ENCODE data around the gene CCDC24. TPM values are rescaled to one million over a fixed set of nuclear protein-coding genes. Genes with fewer than 3 reads are reported as not detected.

The CCDC24 gene
- total RNA-seq, 1 experiment from 2014 or later: 24.4 TPM

DNA sequence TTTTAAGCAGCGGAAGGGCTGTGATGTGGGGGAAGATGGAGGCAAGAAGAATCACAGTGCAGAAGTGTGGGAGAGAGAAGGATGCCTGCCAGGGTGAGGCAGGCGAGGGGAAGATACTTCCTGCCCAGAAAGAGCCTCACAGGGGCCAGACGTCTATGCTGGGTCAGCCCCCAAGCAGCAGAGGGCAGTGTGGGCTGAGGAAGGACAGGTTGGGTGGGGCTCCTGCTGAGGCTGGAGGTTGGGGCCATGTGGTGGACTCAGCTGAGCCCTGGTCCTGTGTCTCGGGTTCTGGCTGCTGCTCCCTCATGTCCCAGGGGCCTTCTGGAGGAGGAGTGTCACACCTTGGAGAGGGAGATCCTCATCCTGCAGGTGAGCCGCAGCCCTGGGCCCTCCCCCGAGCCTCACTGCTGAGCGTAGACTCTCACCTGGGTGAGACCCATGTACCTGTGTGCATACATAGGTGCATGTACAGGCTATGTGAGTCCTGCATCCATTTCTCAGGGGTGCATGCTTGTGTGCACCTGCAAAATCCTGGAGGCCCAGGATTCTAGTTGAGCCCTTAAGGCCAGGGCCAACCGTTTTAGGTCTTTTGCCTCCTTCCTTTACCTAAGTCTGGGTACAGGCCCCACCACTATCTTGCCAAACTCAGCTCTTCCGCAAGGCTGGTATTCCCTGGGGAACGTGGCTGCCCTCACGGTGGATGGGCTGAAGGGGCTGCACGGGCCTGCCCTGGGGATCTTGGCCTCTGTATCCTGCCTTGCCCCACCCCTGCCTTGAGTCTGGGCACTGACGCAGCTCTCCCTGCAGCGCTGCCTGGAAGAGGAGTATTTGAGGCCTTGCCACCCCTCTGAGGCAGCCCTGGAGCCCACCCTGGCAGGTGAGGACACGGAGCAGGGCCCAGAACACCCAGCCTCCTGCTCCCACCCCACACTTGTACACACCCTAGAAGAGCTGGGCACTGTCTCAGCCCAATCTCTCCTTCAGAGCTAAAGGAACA lies 3.7 kb downstream of the CCDC24 start:
- TF ChIP-seq SIN3A (IDR thresholded peaks at IDR 0.05; ENCODE audit: borderline replicate concordance, insufficient read depth, low read depth, low read length) (no peak), POLR2AphosphoS5 (IDR thresholded peaks at IDR 0.05; ENCODE audit: low read depth, low read length) (no peak), TCF7L2 (IDR thresholded peaks at IDR 0.05; ENCODE audit: low read depth, low read length) (no peak)
- TF ChIP-seq, protein P1, sequence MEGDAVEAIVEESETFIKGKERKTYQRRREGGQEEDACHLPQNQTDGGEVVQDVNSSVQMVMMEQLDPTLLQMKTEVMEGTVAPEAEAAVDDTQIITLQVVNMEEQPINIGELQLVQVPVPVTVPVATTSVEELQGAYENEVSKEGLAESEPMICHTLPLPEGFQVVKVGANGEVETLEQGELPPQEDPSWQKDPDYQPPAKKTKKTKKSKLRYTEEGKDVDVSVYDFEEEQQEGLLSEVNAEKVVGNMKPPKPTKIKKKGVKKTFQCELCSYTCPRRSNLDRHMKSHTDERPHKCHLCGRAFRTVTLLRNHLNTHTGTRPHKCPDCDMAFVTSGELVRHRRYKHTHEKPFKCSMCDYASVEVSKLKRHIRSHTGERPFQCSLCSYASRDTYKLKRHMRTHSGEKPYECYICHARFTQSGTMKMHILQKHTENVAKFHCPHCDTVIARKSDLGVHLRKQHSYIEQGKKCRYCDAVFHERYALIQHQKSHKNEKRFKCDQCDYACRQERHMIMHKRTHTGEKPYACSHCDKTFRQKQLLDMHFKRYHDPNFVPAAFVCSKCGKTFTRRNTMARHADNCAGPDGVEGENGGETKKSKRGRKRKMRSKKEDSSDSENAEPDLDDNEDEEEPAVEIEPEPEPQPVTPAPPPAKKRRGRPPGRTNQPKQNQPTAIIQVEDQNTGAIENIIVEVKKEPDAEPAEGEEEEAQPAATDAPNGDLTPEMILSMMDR (IDR thresholded peaks at IDR 0.05): peak; percentile 76
- TF ChIP-seq, protein P2, sequence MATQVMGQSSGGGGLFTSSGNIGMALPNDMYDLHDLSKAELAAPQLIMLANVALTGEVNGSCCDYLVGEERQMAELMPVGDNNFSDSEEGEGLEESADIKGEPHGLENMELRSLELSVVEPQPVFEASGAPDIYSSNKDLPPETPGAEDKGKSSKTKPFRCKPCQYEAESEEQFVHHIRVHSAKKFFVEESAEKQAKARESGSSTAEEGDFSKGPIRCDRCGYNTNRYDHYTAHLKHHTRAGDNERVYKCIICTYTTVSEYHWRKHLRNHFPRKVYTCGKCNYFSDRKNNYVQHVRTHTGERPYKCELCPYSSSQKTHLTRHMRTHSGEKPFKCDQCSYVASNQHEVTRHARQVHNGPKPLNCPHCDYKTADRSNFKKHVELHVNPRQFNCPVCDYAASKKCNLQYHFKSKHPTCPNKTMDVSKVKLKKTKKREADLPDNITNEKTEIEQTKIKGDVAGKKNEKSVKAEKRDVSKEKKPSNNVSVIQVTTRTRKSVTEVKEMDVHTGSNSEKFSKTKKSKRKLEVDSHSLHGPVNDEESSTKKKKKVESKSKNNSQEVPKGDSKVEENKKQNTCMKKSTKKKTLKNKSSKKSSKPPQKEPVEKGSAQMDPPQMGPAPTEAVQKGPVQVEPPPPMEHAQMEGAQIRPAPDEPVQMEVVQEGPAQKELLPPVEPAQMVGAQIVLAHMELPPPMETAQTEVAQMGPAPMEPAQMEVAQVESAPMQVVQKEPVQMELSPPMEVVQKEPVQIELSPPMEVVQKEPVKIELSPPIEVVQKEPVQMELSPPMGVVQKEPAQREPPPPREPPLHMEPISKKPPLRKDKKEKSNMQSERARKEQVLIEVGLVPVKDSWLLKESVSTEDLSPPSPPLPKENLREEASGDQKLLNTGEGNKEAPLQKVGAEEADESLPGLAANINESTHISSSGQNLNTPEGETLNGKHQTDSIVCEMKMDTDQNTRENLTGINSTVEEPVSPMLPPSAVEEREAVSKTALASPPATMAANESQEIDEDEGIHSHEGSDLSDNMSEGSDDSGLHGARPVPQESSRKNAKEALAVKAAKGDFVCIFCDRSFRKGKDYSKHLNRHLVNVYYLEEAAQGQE (IDR thresholded peaks at IDR 0.05; ENCODE audit: insufficient read depth in 1 of 2, low read depth in 2 of 2, low read length in 1 of 2): no peak
- H3K27me3 ChIP-seq (ENCODE audit: control insufficient read depth, insufficient read depth, low read length): no peaks in the 10 kb centered on the region
- no TSS peak for BruUV-seq (replicated peaks)
- ChIA-PET CTCF (no interaction called here), POLR2A (no interaction called here)
- intact Hi-C loops (cut with micrococcal nuclease; ENCODE audit: unreplicated experiment) (loop anchor here (5.0 kb wide), 1 partner anchor 42 kb away; no protein-coding TSS in a partner anchor), in situ Hi-C loops (cut with HindIII; ENCODE audit: low pct_unique_long_range_greater_than_20kb, low sequenced_read_pairs) (no loop called here)
- ATAC-seq: peak; percentile 49
- no peak for DNase-seq (ENCODE audit: low read depth, low spot score)
- H3K4me1 ChIP-seq (ENCODE audit: control insufficient read depth, insufficient read depth, low read length): peaks cover 13% of the 10 kb centered on the region
- no peaks in the 10 kb centered on the region for H3K9me3 ChIP-seq (ENCODE audit: control insufficient read depth, insufficient read depth, low read depth, low read length)
- H3K27ac ChIP-seq (ENCODE audit: low read length): no peak overlapping the region
- H3K4me3 ChIP-seq (ENCODE audit: low read depth in 2 of 2, low read length in 2 of 2): no peak overlapping the region
- no peaks in the 10 kb centered on the region for H3K36me3 ChIP-seq (ENCODE audit: control insufficient read depth, insufficient read depth, low read length)

DNA sequence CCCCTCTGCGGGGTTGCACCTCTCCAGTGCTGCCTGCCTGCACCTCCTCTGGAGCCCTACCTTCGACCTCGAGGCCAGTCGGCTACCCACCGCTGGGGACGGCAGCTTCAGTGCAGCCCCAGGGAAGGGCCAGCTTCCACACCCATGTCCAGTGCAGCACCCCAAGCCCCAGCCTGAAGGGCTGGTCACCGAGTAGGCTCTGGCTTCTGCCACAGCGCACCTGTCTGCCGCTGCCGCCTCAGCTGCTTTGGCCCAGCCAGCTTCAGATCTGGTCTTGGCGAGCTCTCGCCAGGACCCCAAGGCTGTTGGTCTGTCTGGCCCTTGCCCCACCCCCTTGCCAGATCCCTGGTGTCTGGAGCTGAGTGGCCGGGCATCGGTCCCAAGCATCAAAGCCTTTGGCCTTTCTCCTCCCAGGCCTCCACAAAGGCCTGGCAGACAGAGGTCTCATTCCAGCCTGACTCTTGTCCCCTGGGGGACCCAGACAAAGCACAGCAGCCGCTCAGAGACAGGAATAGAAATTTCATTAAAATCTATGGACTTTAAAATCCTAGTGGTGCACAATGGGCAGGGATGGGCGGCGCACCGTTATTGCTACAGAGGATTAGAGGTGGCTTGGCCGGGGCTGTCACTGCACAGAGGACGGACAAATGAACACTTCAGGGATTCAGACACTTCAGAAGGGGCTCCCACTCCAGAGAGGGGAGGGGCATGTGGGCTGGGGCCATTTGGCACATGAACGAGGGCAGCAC lies 4.8 kb downstream of the CCDC24 start:
- intact Hi-C loops (cut with micrococcal nuclease; ENCODE audit: unreplicated experiment) (no loop called here), in situ Hi-C loops (cut with HindIII; ENCODE audit: low pct_unique_long_range_greater_than_20kb, low sequenced_read_pairs) (no loop called here)
- CTCF ChIA-PET: interaction anchor here (0.6 kb wide), 1 partner anchor 17 kb away, joined by 3 read pairs; no protein-coding TSS in a partner anchor

More for the DNA sequence above, 4.8 kb downstream of the CCDC24 start:
- no peaks in the 10 kb centered on the region for H3K36me3 ChIP-seq (ENCODE audit: control insufficient read depth, insufficient read depth, low read length)
- DNase-seq (ENCODE audit: low read depth, low spot score): no peak
- POLR2A ChIA-PET: no interaction called here
- H3K4me1 ChIP-seq (ENCODE audit: control insufficient read depth, insufficient read depth, low read length): peaks cover 6% of the 10 kb centered on the region
- no peak overlapping the region for H3K4me3 ChIP-seq (ENCODE audit: low read depth in 2 of 2, low read length in 2 of 2)
- TF ChIP-seq, protein P2 (IDR thresholded peaks at IDR 0.05; ENCODE audit: insufficient read depth in 1 of 2, low read depth in 2 of 2, low read length in 1 of 2): no peak
- TF ChIP-seq TCF7L2 (IDR thresholded peaks at IDR 0.05; ENCODE audit: low read depth, low read length) (no peak), POLR2AphosphoS5 (IDR thresholded peaks at IDR 0.05; ENCODE audit: low read depth, low read length) (no peak), SIN3A (IDR thresholded peaks at IDR 0.05; ENCODE audit: borderline replicate concordance, insufficient read depth, low read depth, low read length) (no peak)
- TF ChIP-seq, protein P1 (IDR thresholded peaks at IDR 0.05): no peak
- H3K27ac ChIP-seq (ENCODE audit: low read length): no peak overlapping the region
- BruUV-seq (replicated peaks): no TSS peak
- no peak for ATAC-seq
- H3K9me3 ChIP-seq (ENCODE audit: control insufficient read depth, insufficient read depth, low read depth, low read length): no peaks in the 10 kb centered on the region
- no peaks in the 10 kb centered on the region for H3K27me3 ChIP-seq (ENCODE audit: control insufficient read depth, insufficient read depth, low read length)

Measured in Panc1 (cell line).